GM10248 (cell line): Measurements from ENCODE around the gene CCDC112.

Source experiments
- CTCF ChIA-PET: fragments of 300-600 bp; sonication (Branson Sonifier 250); formaldehyde crosslinking; extraction: SDS; loops from one replicate; lab custom pipeline; 2021; ENCODE audit warnings: antibody characterized with exemption; lab: Yijun Ruan, JAX
- POLR2A ChIA-PET: fragments of 350-650 bp; sonication (Branson Sonifier 250); formaldehyde crosslinking; extraction: SDS; loops from one replicate; lab custom pipeline; 2020; ENCODE audit warnings: antibody characterized with exemption; lab: Yijun Ruan, JAX
- DNase-seq: peaks from one replicate; pipeline ENCODE4 v3.0.0; 2012; ENCODE audit errors: extremely low spot score
- TF ChIP-seq, protein P1 (sequence below): IDR thresholded peaks from 2 replicates; pipeline ENCODE4 v1.5.1; 2012; ENCODE audit warnings: mild to moderate bottlenecking, low read depth; ENCODE audit errors: extremely low read depth, missing control alignments, control extremely low read depth

The CCDC112 gene

DNA sequence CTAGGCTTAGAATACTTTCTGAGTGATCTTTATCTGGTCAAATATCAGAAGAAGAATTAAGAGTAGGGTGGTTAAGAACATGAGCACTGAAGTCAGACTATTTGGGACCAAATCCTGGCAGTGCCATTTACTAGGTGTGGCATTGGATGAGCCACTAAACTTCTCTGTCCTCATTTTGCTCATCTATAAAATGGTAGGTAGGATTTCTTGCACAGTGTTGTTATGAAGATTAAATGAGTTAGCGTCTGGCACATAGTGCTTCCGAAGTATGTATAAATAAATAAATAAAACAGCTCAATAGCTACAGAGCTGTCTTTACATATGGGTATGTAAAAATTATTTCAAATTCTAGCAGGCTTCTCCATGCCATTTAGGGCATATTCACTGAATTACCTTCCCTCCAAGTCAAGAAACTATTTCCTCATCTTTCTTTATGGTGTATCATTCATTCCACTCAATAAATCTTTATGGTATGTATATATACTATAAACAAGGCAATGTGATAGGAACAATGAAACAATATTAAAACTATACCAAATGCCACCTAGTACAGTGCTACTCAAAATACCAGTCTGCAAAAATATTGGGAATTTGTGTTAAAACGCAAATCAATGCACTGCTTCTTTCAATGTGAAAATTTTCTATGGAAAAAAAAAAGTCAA lies 24.0 kb downstream of the CCDC112 start:
- CTCF ChIA-PET = no interaction called here
- DNase-seq = no peak
- TF ChIP-seq, protein P1, sequence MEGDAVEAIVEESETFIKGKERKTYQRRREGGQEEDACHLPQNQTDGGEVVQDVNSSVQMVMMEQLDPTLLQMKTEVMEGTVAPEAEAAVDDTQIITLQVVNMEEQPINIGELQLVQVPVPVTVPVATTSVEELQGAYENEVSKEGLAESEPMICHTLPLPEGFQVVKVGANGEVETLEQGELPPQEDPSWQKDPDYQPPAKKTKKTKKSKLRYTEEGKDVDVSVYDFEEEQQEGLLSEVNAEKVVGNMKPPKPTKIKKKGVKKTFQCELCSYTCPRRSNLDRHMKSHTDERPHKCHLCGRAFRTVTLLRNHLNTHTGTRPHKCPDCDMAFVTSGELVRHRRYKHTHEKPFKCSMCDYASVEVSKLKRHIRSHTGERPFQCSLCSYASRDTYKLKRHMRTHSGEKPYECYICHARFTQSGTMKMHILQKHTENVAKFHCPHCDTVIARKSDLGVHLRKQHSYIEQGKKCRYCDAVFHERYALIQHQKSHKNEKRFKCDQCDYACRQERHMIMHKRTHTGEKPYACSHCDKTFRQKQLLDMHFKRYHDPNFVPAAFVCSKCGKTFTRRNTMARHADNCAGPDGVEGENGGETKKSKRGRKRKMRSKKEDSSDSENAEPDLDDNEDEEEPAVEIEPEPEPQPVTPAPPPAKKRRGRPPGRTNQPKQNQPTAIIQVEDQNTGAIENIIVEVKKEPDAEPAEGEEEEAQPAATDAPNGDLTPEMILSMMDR = no peak
- POLR2A ChIA-PET = interaction anchor here (0.7 kb wide), 1 partner anchor 569 kb away, joined by 4 read pairs; the partner anchor contains the start of genes AP3S1 and ATG12

DNA sequence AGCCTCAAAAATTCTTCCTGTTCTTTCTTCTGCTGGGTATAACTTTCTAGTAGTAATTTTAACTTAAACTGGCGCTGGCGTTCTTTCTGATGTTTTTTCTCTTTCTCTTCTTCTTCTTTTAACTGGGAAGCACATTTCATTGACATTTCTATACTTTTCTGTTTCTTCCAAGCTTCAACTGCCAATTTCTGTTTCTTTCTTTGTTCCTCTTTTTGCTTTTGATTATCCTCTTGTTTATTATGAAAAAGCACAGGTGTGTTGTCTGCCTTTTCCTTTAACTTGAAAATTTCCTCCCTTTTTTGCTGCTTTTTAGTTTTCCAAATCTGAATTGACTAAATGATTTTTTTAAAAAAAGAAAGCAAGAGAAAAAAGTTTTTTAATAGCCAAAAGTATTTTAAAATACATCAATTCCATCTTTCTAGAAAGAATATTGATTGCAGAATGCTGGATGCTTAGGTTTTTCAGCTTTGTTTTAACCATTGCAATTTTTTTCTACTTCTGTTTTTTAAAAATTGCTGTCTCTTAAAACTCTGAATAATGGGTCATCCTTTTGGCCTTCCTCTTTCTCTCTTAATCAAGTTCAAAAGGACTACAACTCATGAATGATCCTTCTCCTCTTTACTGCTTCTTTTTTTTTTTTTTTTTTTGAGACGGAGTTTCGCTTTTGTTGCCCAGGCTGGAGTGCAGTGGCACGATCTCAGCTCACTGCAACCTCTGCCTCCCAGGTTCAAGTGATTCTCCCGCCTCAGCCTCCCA lies 25.0 kb downstream of the CCDC112 start:
- POLR2A ChIA-PET = interaction anchor here (0.7 kb wide), 2 partner anchors 12 to 570 kb away, joined by 4 to 5 read pairs; partner anchors contain the start of genes AP3S1 and ATG12
- CTCF ChIA-PET = interaction anchor here (0.9 to 1.1 kb wide), 2 partner anchors 58 to 106 kb away, joined by 3 read pairs; no protein-coding TSS in a partner anchor
- TF ChIP-seq, protein P1 = no peak
- no peak for DNase-seq

DNA sequence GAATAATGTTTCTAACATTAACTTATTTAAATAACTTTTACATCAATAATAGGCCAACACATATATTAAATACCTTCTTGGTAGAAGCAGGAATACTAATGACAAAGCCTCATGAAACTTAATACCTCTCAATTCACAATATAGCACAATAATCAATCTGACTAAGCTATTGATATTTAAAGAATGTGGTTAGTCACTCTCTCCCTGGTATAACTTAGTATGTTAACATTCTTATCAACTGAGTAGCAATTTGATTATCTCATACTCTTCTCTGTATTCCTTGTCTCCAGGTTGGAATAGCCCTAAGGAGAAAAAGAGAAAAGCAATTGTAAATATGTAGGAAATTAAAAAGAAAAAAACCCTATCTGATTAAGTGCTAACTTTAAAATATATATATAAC lies 28.8 kb downstream of the CCDC112 start:
- CTCF ChIA-PET = no interaction called here
- DNase-seq = no peak
- TF ChIP-seq, protein P1 = no peak
- POLR2A ChIA-PET = no interaction called here

GRCh38 chr5:115265220-115265619 lies 31.2 kb downstream of the CCDC112 start:
- CTCF ChIA-PET = interaction anchor here (1.1 to 2.2 kb wide), 4 partner anchors 15 to 44 kb away, joined by 3 to 5 read pairs (median 4); no protein-coding TSS in a partner anchor
- DNase-seq = no peak
- TF ChIP-seq, protein P1 = no peak
- POLR2A ChIA-PET = no interaction called here

- ChIA-PET POLR2A (no interaction called here), CTCF (interaction anchor here (1.3 to 2.2 kb wide), 3 partner anchors 16 to 45 kb away, joined by 4 to 5 read pairs (median 4); no protein-coding TSS in a partner anchor)
- DNase-seq = no peak
- TF ChIP-seq, protein P1 = no peak
Measured at GRCh38 chr5:115264786-115265185, 31.7 kb downstream of the CCDC112 start.

GRCh38 chr5:115263078-115263380 lies 33.4 kb downstream of the CCDC112 start:
- POLR2A ChIA-PET = no interaction called here
- TF ChIP-seq, protein P1 = no peak
- no peak for DNase-seq
- CTCF ChIA-PET = interaction anchor here (0.8 to 2.7 kb wide), 8 partner anchors 8 to 807 kb away, joined by 3 to 9 read pairs (median 3); no protein-coding TSS in a partner anchor
